Smooth muscle cell (in vitro differentiated cells): ENCODE data around the gene ESAM. TPM values are rescaled to one million over a fixed set of nuclear protein-coding genes. Genes with fewer than 3 reads are reported as not detected.
A peak's percentile ranks its signal among the peaks of the same experiment; 100 is the strongest.

Experiments used
- DNase-seq: peaks from one replicate; lab custom pipeline; 2025; ENCODE audit not compliant: unreplicated experiment; lab: John Stamatoyannopoulos, UW
- H2AFZ ChIP-seq: fragments of 200-600 bp; sonication (generic); 2 replicates; pipeline ENCODE4 v1.6.0; 2016; ENCODE audit warnings: antibody characterized with exemption, low read depth, mild to moderate bottlenecking
- H3F3A ChIP-seq: fragments of 200-600 bp; sonication (generic); 2 replicates; pipeline ENCODE4 v1.6.0; 2017; ENCODE audit warnings: antibody characterized with exemption, low read depth
- H3K27ac ChIP-seq: fragments of 200-600 bp; sonication (generic); 2 replicates; pipeline ENCODE4 v1.5.1; 2016; ENCODE audit warnings: low read depth, mild to moderate bottlenecking
- H3K27me3 ChIP-seq: fragments of 200-600 bp; sonication (generic); 2 replicates; pipeline ENCODE4 v1.6.1; 2016; ENCODE audit warnings: low read depth, mild to moderate bottlenecking
- H3K36me3 ChIP-seq: fragments of 200-600 bp; sonication (generic); 2 replicates; pipeline ENCODE4 v1.5.1; 2016; ENCODE audit warnings: low read depth
- H3K4me1 ChIP-seq: fragments of 200-600 bp; sonication (generic); 2 replicates; pipeline ENCODE4 v1.5.1; 2016; ENCODE audit warnings: low read depth
- H3K4me2 ChIP-seq: fragments of 200-600 bp; sonication (generic); 2 replicates; pipeline ENCODE4 v1.6.0; 2016; ENCODE audit warnings: mild to moderate bottlenecking
- H3K4me3 ChIP-seq: fragments of 200-600 bp; sonication (generic); 2 replicates; pipeline ENCODE4 v1.5.1; 2016; ENCODE audit warnings: mild to moderate bottlenecking
- H3K79me2 ChIP-seq: fragments of 200-600 bp; sonication (generic); 2 replicates; pipeline ENCODE4 v1.6.0; 2016; ENCODE audit warnings: low read depth, mild to moderate bottlenecking
- H3K9ac ChIP-seq: fragments of 200-600 bp; sonication (generic); 2 replicates; pipeline ENCODE4 v1.6.0; 2016; ENCODE audit warnings: low read depth
- H3K9me3 ChIP-seq: fragments of 200-600 bp; sonication (generic); replicated peaks from 2 replicates; pipeline ENCODE4 v1.5.1; 2016; ENCODE audit warnings: low read depth
- H4K20me1 ChIP-seq: fragments of 200-600 bp; sonication (generic); 2 replicates; pipeline ENCODE4 v1.6.0; 2016; ENCODE audit warnings: low read depth
- CTCF ChIP-seq: fragments of 200-600 bp; sonication (generic); IDR thresholded peaks from 2 replicates; pipeline ENCODE4 v1.5.1; 2017; ENCODE audit warnings: borderline replicate concordance, mild to moderate bottlenecking, antibody characterized with exemption; ENCODE audit not compliant: insufficient read depth, poor library complexity, severe bottlenecking
- WGBS: methylation state at CpG from one replicate; pipeline ENCODE4 v1.1.7; 2016; ENCODE audit warnings: low lambda C conversion rate; 5-methylcytosine and 5-hydroxymethylcytosine counted together
- polyA plus RNA-seq: library from polyadenylated mRNA; unstranded; fragments of >200 nt; fragmentation: Nextera tagmentation; extraction: Ambion mirVana; gene quantifications from 2 replicates; pipeline ENCODE4 v1.2.1, GENCODE V29; 2016
- total RNA-seq: library from RNA; depleted of rRNA; stranded (reverse); fragments of >200 nt; gene quantifications from 2 replicates; pipeline ENCODE4 v1.2.3, GENCODE V29; 2014

Gene ESAM
- total and polyA plus RNA-seq, 2 experiments from 2014 or later: 0.31 to 0.94 TPM

- 24% methylated on average over 50 of the region's 52 CpGs for WGBS
- Histone ChIP-seq H3K27ac (no peak overlapping the region), H3K4me3 (peak overlapping the region; percentile 47), H2AFZ (no peak overlapping the region), H4K20me1 (peaks cover 36% of the 10 kb centered on the region), H3K9ac (no peak overlapping the region), H3K27me3 (peaks cover 70% of the 10 kb centered on the region), H3K4me1 (peaks cover 39% of the 10 kb centered on the region), H3K4me2 (peak overlapping the region; percentile 84), H3F3A (no peaks in the 10 kb centered on the region), H3K36me3 (no peaks in the 10 kb centered on the region), H3K9me3 (no peaks in the 10 kb centered on the region), H3K79me2 (no peaks in the 10 kb centered on the region)
- no peak for TF ChIP-seq CTCF
- DNase-seq: no peak
These were observed 2.6 kb downstream of the ESAM start for GRCh38 chr11:124759266-124760204.

- peaks cover 32% of the 10 kb centered on the region for H4K20me1 ChIP-seq
- DNase-seq: peak; percentile 25
- peaks cover 70% of the 10 kb centered on the region for H3K27me3 ChIP-seq
- H3K9me3 ChIP-seq: no peaks in the 10 kb centered on the region
- H3K79me2 ChIP-seq: no peaks in the 10 kb centered on the region
- TF ChIP-seq CTCF: peak; percentile 46
- peak overlapping the region; percentile 84 for H3K4me2 ChIP-seq
- no peaks in the 10 kb centered on the region for H3K36me3 ChIP-seq
- 8% methylated on average over 53 of the region's 53 CpGs for WGBS
- H3K27ac ChIP-seq: no peak overlapping the region
- no peak overlapping the region for H3K9ac ChIP-seq
- no peak overlapping the region for H2AFZ ChIP-seq
- H3F3A ChIP-seq: no peaks in the 10 kb centered on the region
- peak overlapping the region; percentile 47 for H3K4me3 ChIP-seq
- H3K4me1 ChIP-seq: peaks cover 39% of the 10 kb centered on the region
These were observed 3.5 kb downstream of the ESAM start for GRCh38 chr11:124758355-124759265.

- no peak for DNase-seq
- no peak overlapping the region for H3K9ac ChIP-seq
- H3K4me2 ChIP-seq: no peak overlapping the region
- no peak for TF ChIP-seq CTCF
- no peak overlapping the region for H3K4me3 ChIP-seq
- H3K9me3 ChIP-seq: no peaks in the 10 kb centered on the region
- H3K4me1 ChIP-seq: peaks cover 33% of the 10 kb centered on the region
- H3K27ac ChIP-seq: no peak overlapping the region
- no peaks in the 10 kb centered on the region for H3K36me3 ChIP-seq
- H3F3A ChIP-seq: no peaks in the 10 kb centered on the region
- peaks cover 21% of the 10 kb centered on the region for H4K20me1 ChIP-seq
- 92% methylated on average over 3 of the region's 3 CpGs for WGBS
- no peak overlapping the region for H2AFZ ChIP-seq
- no peaks in the 10 kb centered on the region for H3K79me2 ChIP-seq
- H3K27me3 ChIP-seq: peaks cover 71% of the 10 kb centered on the region
These were observed 4.8 kb downstream of the ESAM start for GRCh38 chr11:124757320-124757719.
